ENCODE results near the gene SRSF5.

SRSF5 gene

GRCh38 chr14:69784942-69785341 lies 18.0 kb downstream of the SRSF5 start:
- TF ChIP-seq FOXP2 (optimal IDR thresholded peaks at IDR 0.05; ENCODE audit: borderline replicate concordance, extremely low read depth, extremely low read length, insufficient read depth) (no peak), SIN3A (IDR thresholded peaks at IDR 0.05; ENCODE audit: borderline replicate concordance, insufficient read depth, low read length) (no peak), TAF1 (IDR thresholded peaks at IDR 0.05; ENCODE audit: borderline replicate concordance, insufficient read depth, low read length) (no peak), POLR2AphosphoS5 (IDR thresholded peaks at IDR 0.05; ENCODE audit: low read depth, low read length) (no peak)
- TF ChIP-seq, protein P1, sequence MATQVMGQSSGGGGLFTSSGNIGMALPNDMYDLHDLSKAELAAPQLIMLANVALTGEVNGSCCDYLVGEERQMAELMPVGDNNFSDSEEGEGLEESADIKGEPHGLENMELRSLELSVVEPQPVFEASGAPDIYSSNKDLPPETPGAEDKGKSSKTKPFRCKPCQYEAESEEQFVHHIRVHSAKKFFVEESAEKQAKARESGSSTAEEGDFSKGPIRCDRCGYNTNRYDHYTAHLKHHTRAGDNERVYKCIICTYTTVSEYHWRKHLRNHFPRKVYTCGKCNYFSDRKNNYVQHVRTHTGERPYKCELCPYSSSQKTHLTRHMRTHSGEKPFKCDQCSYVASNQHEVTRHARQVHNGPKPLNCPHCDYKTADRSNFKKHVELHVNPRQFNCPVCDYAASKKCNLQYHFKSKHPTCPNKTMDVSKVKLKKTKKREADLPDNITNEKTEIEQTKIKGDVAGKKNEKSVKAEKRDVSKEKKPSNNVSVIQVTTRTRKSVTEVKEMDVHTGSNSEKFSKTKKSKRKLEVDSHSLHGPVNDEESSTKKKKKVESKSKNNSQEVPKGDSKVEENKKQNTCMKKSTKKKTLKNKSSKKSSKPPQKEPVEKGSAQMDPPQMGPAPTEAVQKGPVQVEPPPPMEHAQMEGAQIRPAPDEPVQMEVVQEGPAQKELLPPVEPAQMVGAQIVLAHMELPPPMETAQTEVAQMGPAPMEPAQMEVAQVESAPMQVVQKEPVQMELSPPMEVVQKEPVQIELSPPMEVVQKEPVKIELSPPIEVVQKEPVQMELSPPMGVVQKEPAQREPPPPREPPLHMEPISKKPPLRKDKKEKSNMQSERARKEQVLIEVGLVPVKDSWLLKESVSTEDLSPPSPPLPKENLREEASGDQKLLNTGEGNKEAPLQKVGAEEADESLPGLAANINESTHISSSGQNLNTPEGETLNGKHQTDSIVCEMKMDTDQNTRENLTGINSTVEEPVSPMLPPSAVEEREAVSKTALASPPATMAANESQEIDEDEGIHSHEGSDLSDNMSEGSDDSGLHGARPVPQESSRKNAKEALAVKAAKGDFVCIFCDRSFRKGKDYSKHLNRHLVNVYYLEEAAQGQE (IDR thresholded peaks at IDR 0.05; ENCODE audit: insufficient read depth in 1 of 2, low read depth in 2 of 2, low read length in 2 of 2): no peak

GRCh38 chr14:69786603-69787002 lies 19.7 kb downstream of the SRSF5 start:
- TF ChIP-seq SIN3A (IDR thresholded peaks at IDR 0.05; ENCODE audit: borderline replicate concordance, insufficient read depth, low read length): no peak
- TF ChIP-seq POLR2AphosphoS5 (IDR thresholded peaks at IDR 0.05; ENCODE audit: low read depth, low read length): no peak
- TF ChIP-seq, protein P1 (IDR thresholded peaks at IDR 0.05; ENCODE audit: insufficient read depth in 1 of 2, low read depth in 2 of 2, low read length in 2 of 2): no peak
- TF ChIP-seq TAF1 (IDR thresholded peaks at IDR 0.05; ENCODE audit: borderline replicate concordance, insufficient read depth, low read length): no peak
- no peak for TF ChIP-seq FOXP2 (optimal IDR thresholded peaks at IDR 0.05; ENCODE audit: borderline replicate concordance, extremely low read depth, extremely low read length, insufficient read depth)

- TF ChIP-seq SIN3A (IDR thresholded peaks at IDR 0.05; ENCODE audit: borderline replicate concordance, insufficient read depth, low read length) (no peak), POLR2AphosphoS5 (IDR thresholded peaks at IDR 0.05; ENCODE audit: low read depth, low read length) (no peak), FOXP2 (optimal IDR thresholded peaks at IDR 0.05; ENCODE audit: borderline replicate concordance, extremely low read depth, extremely low read length, insufficient read depth) (no peak), TAF1 (IDR thresholded peaks at IDR 0.05; ENCODE audit: borderline replicate concordance, insufficient read depth, low read length) (no peak)
Observed at GRCh38 chr14:69789118-69789640, 22.2 kb downstream of the SRSF5 start.

- no peak for TF ChIP-seq TAF1 (IDR thresholded peaks at IDR 0.05; ENCODE audit: borderline replicate concordance, insufficient read depth, low read length)
- TF ChIP-seq POLR2AphosphoS5 (IDR thresholded peaks at IDR 0.05; ENCODE audit: low read depth, low read length): no peak
- TF ChIP-seq, protein P1 (IDR thresholded peaks at IDR 0.05; ENCODE audit: insufficient read depth in 1 of 2, low read depth in 2 of 2, low read length in 2 of 2): no peak
- no peak for TF ChIP-seq SIN3A (IDR thresholded peaks at IDR 0.05; ENCODE audit: borderline replicate concordance, insufficient read depth, low read length)
- TF ChIP-seq FOXP2 (optimal IDR thresholded peaks at IDR 0.05; ENCODE audit: borderline replicate concordance, extremely low read depth, extremely low read length, insufficient read depth): no peak
Observed at GRCh38 chr14:69792887-69793421, 26.0 kb downstream of the SRSF5 start.

- TF ChIP-seq TAF1 (IDR thresholded peaks at IDR 0.05; ENCODE audit: borderline replicate concordance, insufficient read depth, low read length) (no peak), FOXP2 (optimal IDR thresholded peaks at IDR 0.05; ENCODE audit: borderline replicate concordance, extremely low read depth, extremely low read length, insufficient read depth) (no peak), POLR2AphosphoS5 (IDR thresholded peaks at IDR 0.05; ENCODE audit: low read depth, low read length) (no peak), SIN3A (IDR thresholded peaks at IDR 0.05; ENCODE audit: borderline replicate concordance, insufficient read depth, low read length) (no peak)
- TF ChIP-seq, protein P1 (IDR thresholded peaks at IDR 0.05; ENCODE audit: insufficient read depth in 1 of 2, low read depth in 2 of 2, low read length in 2 of 2): no peak
Observed at GRCh38 chr14:69794791-69795190, 27.8 kb downstream of the SRSF5 start.

Data from PFSK-1 (cell line).